IgD-negative memory B cell (primary cell): ENCODE measurements around the gene MRPL34. TPM values are rescaled to one million over a fixed set of nuclear protein-coding genes. Genes with fewer than 3 reads are reported as not detected.

ENCODE experiments used
- H3K27ac Mint-ChIP-seq, 3 donors: one replicate each; pipeline ENCODE4 v1.8.0; 2020 to 2022; ENCODE audit warnings: mild to moderate bottlenecking in 3 of 3, mixed read lengths in 3 of 3, moderate library complexity in 1 of 3
- H3K27me3 Mint-ChIP-seq: one replicate; pipeline ENCODE4 v1.8.0; 2021; ENCODE audit warnings: mixed read lengths
- H3K36me3 Mint-ChIP-seq: one replicate; pipeline ENCODE4 v1.8.0; 2020; ENCODE audit warnings: mild to moderate bottlenecking, mixed read lengths
- H3K4me1 Mint-ChIP-seq, 3 donors: one replicate each; pipeline ENCODE4 v1.8.0; 2020 to 2022; ENCODE audit warnings: mixed read lengths in 3 of 3, mild to moderate bottlenecking in 1 of 3
- H3K4me3 Mint-ChIP-seq, 4 donors: one replicate each; pipeline ENCODE4 v1.8.0; 2020 to 2022; ENCODE audit warnings: mild to moderate bottlenecking in 4 of 4, mixed read lengths in 4 of 4, moderate library complexity in 3 of 4
- H3K9me3 Mint-ChIP-seq, 3 donors: one replicate each; pipeline ENCODE4 v1.8.0; 2020 to 2021; ENCODE audit warnings: mixed read lengths in 3 of 3, mild to moderate bottlenecking in 1 of 3
- polyA plus RNA-seq: library from polyadenylated mRNA; unstranded; fragments of 300-500 nt; fragmentation: Illumina TruSeq; gene quantifications from one replicate; pipeline ENCODE4 v1.2.3, GENCODE V29; 2021

Gene MRPL34
- polyA plus RNA-seq, 1 donor from 2014 or later: 218 TPM

DNA sequence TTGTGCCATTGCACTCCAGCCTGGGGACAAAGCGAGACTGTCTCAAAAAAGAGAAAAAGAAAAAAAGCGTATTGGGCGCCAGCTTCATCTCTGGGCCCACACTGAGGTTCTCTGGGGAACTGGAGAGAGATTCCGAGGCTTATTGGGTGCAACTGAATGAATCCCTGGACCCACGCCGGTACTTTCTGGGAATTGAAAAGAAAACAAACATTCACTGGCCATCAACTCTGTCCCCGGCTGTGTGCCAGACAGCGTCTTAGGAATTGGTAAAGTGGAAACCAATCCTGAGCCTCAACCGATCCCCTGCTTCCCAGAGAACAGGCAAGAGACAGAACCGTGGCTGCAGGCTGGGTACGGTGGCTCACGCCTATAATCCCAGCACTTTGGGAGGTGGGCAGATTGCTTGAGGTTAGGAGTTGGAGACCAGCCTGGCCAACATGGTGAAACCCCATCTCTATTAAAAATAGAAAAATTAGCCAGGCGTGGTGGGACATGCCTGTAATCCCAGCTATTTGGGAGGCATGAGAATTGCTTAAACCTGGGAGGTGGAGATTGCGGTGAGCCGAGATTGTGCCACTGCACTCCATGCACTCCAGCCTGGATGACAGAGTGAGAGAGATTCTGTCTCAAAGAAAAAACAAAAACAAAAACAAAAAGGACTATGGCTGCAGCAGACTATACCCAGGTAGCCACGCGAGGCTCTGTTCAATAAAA is 20.4 kb downstream of the MRPL34 start:
- H3K4me3 Mint-ChIP-seq: peak overlapping the region in 1 of 4 donors; percentile 53
- H3K27ac Mint-ChIP-seq: peak overlapping the region in 1 of 3 donors; percentile 35
- H3K9me3 Mint-ChIP-seq: no peaks in the 10 kb centered on the region

DNA sequence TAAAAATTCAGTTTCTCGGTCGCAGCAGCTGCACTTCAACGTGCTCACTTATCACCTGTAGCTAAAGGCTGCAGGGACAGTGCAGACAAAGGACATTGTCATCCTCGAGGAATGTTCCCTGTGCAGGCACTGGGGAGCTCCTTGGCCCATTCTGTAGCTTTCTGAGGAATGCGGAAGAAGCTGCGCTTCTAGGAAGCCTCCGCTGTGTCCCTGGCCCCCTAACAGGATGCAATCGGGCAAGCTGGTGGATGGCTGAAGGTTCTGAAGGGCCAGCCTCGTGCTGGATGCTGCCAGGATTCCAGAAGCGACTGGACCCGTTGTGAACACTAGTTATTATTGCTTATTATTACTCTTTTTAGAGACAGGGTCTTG is 20.9 kb downstream of the MRPL34 start:
- H3K4me1 Mint-ChIP-seq: peaks cover 0 to 4% (median 0%) of the 10 kb centered on the region in 3 donors
- H3K27ac Mint-ChIP-seq: peak overlapping the region in 1 of 3 donors; percentile 35
- H3K4me3 Mint-ChIP-seq: peak overlapping the region in 1 of 4 donors; percentile 48
- peaks cover 12% of the 10 kb centered on the region for H3K27me3 Mint-ChIP-seq
- H3K9me3 Mint-ChIP-seq: no peaks in the 10 kb centered on the region
- peaks cover 4% of the 10 kb centered on the region for H3K36me3 Mint-ChIP-seq

More for the DNA sequence above, 20.4 kb downstream of the MRPL34 start:
- Mint-ChIP-seq H3K27me3 (peaks cover 11% of the 10 kb centered on the region), H3K36me3 (peaks cover 4% of the 10 kb centered on the region), H3K4me1 (peaks cover 0 to 4% (median 0%) of the 10 kb centered on the region in 3 donors)

DNA sequence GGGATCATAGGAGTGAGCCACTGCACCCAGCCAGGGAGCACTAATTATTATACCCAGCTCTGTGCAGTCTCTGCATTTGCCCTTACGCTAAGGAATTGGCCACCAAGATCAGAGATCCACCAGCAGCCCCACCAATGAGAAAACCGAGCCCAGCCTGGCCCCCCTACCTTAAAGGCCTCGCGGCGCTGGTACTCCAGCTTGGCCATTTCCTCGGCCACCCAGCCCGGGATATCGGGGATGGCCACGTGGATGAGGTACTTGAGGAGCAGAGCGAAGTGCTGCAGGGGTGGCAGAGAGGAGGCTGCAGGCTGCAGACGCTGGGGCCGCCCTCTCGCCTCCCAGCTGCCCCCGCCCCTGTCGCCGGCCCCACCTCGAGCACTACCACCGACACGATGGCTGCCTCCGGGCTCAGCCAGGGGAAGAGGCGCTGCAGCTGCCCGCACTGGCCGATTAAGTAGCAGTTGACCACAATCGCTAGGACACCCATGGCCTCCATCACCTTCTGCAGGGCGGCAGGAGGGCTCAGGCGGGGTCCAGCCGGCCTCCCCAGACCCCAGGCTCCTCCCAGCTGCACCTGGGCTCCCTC is 21.5 kb downstream of the MRPL34 start:
- H3K36me3 Mint-ChIP-seq: peaks cover 4% of the 10 kb centered on the region
- H3K4me3 Mint-ChIP-seq: peak overlapping the region in 2 of 4 donors; percentile 22 to 48
- H3K4me1 Mint-ChIP-seq: peaks cover 0 to 4% (median 0%) of the 10 kb centered on the region in 3 donors
- H3K27me3 Mint-ChIP-seq: peaks cover 12% of the 10 kb centered on the region
- no peaks in the 10 kb centered on the region for H3K9me3 Mint-ChIP-seq
- H3K27ac Mint-ChIP-seq: peak overlapping the region in 1 of 3 donors; percentile 35

DNA sequence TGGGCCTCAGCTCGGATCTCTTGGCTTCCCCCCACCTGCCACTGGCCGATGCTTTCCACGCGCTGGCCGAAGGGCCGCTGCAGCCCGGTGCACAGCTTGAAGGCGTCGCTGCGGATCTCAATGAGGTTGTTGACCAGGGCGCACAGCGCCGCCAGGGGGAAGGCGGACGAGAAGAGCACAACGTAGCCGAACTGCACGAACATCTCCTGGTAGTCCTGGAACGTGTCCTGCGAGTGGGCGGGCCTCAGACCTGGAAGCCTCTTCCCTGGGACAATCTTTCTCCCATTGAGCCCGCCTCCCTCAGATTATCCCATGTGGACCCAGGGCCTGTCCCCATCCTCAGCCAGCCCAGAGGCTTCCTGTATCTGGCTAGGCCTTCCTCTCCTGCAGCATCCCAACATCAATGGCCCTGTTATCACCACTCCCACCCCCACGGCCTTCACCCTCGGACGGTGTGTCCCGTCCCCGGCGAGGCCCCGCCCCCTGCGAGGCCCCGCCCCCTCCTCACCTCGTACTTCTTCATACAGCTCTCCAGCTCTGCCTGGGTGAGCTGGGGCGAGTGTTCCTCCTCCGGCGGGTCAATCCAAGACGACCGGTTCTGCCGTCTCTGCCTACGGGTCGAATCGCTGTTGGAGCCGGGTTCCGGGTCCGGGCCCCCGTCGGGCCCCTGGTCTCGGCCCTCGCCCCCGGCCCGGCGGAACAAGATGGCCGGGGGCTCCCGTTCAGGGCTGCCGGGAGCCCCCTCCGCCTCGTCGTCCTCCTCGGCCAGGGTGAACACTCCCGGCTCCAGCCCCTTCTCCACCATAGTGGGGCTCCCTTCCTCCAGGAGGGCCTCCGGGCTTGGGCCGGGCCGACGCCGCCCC is 22.2 kb downstream of the MRPL34 start:
- Mint-ChIP-seq H3K9me3 (no peaks in the 10 kb centered on the region), H3K36me3 (no peaks in the 10 kb centered on the region), H3K4me1 (peaks cover 0 to 4% (median 0%) of the 10 kb centered on the region in 3 donors), H3K4me3 (peak overlapping the region; percentile 72 to 85 (median 78)), H3K27ac (no peak overlapping the region), H3K27me3 (peaks cover 15% of the 10 kb centered on the region)

DNA sequence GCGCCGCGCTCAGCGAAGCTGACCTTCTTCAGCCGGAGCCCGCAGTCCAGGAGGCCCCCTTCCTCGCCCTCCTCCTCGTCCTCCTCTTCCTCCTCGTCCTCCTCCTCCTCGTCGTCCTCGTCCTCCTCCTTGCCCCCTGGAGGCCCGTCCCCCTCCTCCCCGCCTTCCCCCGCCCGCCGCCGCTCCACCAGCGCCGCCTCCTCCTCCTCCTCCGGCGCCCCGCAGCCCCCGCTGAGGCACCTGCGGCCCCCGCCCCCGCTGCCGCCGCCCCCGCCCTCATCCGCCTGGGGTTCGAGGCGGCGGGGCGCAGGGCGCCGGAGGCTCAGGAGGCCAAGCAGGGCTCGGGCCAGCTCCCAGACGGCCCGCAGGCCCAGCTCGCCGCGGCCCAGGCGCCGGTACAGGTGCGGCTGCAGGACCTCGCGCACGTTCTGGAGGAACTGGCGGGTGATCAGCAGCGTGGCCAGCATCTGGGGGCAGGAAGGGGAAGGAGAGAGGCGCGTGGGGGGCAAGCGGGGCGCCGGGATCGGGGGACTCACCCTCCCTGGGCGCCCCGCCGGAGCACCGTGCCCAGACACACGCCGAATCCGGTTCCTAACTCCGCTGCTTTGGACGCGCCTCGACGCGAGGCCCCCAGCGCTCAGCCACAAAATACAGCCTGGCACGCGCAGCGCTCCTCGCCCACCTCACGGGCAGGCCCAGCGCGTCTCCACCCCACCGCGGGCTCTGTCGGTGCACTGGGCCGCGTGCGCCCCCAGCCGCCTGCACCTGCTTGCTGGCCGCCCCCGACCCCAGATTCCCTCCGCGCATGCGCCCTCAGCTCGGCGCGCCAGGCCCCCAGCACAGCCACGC is 23.1 kb downstream of the MRPL34 start:
- no peaks in the 10 kb centered on the region for H3K36me3 Mint-ChIP-seq

DNA sequence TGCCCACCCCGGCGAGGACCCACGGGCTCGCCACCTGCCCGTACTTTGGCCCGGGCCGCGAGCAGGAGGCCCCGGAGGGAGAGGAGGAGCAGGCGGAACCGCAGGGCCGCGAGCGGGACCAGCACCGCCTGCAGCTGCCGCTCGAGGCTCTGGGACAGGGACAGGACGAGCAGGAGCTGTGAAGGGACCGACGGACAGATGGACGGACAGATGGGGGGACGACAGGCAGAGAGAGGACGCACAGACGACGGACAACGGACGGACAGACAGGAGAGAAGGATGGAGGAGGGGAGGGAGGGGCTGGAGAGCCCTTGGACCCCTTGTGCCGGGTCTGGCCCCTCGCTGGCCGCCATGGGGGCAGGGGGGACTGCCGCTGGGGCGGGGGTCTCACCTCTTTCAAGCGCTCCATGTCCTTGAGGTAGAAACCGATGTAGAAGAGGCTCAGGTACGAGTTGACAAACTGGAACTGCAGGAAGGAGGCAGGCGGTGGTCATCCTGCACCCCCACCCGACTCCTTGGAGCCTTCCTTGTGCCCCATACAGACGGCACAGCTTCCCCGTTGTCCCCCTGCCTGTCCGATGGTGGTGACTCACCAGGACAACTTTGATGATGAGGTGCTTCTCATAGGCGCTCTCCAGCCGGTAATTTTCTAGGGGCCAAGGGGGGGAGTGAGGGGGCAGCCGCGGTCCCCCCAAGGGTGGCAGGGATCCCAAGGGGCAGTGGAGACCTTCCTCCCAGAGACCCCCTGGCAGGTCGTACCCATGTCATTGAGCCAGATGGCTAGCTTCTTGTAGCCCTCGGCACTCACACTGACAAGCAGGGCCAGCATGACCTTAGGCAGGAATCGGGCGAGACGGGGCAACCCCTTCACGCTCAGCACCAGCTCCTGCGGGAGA is 23.9 kb downstream of the MRPL34 start:
- Mint-ChIP-seq H3K27me3 (peaks cover 19% of the 10 kb centered on the region), H3K36me3 (no peaks in the 10 kb centered on the region), H3K4me3 (peak overlapping the region in 3 of 4 donors; percentile 52 to 88 (median 65)), H3K4me1 (peaks cover under 1 to 8% (median 5%) of the 10 kb centered on the region in 3 donors), H3K9me3 (no peaks in the 10 kb centered on the region), H3K27ac (no peak overlapping the region)

More for the DNA sequence above, 23.1 kb downstream of the MRPL34 start:
- no peak overlapping the region for H3K27ac Mint-ChIP-seq
- peaks cover 0 to 5% (median 2%) of the 10 kb centered on the region in 3 donors for H3K4me1 Mint-ChIP-seq
- peaks cover 16% of the 10 kb centered on the region for H3K27me3 Mint-ChIP-seq
- H3K4me3 Mint-ChIP-seq: peak overlapping the region; percentile 51 to 83 (median 72)
- H3K9me3 Mint-ChIP-seq: no peaks in the 10 kb centered on the region

DNA sequence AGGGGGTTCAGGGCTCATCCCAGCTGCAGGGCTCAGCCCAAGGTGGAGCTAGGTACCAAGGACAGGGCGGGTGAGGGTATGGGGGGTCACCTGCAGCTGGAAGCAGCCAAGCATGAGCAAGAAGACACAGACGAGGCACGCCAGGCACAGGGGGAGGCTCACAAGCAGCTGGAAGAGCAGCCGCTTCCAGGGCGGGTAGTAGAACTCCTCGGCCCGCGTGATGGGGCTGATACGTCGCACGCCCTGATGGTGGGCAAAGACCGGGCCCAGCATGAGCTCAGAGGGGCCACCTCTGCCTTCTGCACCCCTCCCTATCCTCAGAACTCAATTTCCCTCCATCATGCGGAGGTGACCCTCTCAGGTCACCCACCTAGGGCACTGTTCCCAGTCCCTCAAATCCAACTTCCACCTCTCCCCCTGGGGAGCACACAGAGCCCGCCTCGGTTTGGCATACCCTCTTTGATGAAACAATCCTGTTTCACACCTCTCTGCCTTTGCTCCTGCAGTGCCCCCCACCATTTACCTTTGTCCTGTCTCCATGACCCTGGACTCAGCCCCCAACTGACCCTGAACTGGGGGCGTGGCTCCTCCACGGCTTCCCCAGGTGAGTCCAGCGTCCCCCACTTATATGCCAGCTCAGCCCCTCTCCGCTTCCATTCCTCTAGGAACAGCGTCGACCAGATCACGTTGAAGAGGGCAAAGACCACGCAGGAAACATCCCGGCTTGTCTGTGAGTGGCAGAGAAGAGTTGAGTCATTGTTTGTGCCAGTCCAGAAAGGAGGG is 24.8 kb downstream of the MRPL34 start:
- Mint-ChIP-seq H3K36me3 (no peaks in the 10 kb centered on the region), H3K27me3 (peaks cover 20% of the 10 kb centered on the region), H3K9me3 (no peaks in the 10 kb centered on the region), H3K27ac (peak overlapping the region in 1 of 3 donors; percentile 48), H3K4me1 (peaks cover 7 to 13% (median 10%) of the 10 kb centered on the region in 3 donors), H3K4me3 (peak overlapping the region in 3 of 4 donors; percentile 22 to 88 (median 65))

DNA sequence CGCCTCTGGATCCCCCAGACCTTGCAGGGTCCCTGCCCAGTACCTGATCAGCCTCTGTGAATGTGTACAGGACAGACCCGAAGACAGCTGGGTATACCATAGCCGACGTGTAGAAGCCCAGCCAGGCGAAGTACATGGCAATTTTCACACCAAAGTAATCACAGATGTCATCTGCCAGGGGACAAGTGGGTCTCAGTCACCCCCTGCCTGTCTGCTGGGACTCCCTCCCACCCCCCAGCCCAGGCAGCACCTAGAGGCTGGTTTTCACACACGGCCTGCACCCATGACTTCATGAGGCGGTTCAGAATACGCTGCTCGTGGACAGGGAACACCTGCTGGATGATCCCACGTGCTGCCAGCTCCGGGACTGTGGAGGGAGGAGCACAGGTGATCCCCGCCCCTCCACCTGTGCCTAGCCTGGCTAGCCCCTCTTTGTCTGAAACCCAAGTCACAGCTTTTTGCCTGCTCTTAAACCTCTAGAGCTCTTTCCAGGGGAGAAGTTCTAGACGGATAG is 25.4 kb downstream of the MRPL34 start:
- H3K36me3 Mint-ChIP-seq: no peaks in the 10 kb centered on the region
- peaks cover 20% of the 10 kb centered on the region for H3K27me3 Mint-ChIP-seq
- peak overlapping the region in 1 of 3 donors; percentile 48 for H3K27ac Mint-ChIP-seq
- H3K9me3 Mint-ChIP-seq: no peaks in the 10 kb centered on the region
- peaks cover 7 to 15% (median 10%) of the 10 kb centered on the region in 3 donors for H3K4me1 Mint-ChIP-seq
- H3K4me3 Mint-ChIP-seq: peak overlapping the region in 3 of 4 donors; percentile 22 to 65 (median 47)

DNA sequence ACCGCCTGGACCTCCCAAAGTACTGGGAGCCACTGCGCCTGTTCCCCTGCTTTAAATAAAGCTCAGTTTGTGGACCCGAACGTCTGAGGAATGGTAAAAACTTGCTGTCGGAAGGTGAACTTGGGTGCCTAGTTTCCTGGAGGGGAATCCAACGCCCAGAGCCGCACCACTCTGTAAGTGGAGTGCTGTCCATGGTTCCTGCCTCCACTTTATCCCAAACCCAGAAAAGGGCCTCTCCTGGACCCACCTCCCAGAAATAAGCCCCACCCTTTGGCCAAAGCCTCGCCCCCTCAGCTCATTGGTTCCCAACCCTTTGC is 26.6 kb downstream of the MRPL34 start:
- H3K27me3 Mint-ChIP-seq: peaks cover 20% of the 10 kb centered on the region

DNA sequence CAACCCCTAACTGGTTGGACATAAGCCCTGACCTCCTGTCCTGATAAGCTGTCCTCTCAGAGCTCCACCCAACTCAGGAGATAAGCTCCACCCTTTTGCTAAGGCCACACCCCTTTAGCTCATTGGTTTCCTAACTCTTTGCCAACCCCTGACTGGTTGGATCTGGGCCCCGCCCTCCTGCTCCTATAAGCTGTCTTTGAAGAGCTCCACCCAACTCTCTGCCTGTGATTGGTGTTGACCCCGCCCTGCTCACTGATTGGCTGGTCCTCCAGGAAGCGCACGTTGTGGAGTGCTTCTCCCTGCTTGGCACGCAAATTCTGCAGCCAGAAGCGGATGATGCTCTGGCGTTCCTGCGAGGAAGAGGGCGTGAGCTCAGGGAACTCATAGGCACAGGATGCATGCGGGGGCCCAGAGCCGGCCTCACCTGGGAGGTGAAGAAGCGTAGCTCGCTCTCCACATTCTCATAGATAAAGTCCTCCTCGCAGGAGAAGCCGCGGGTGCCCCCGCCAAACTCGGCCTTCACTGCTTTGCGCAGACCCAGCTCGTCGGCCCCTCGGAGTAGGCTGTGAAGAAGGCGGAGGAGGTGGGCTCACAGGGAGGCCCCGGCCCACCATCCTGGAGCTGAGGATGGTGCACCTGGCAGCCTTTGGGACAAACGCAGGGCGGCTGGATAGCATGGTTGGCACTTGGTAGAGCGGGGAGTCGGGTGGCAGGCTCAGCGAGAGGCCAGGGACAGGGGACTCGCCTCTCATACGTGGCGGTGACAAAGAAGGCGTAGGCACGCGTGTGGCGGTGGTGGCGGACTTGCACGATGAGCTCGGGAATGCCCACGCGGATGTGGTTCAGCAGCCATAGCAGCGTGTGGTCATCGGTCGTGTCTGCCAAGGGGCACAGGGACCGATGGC is 27.3 kb downstream of the MRPL34 start:
- H3K27ac Mint-ChIP-seq: peak overlapping the region in 1 of 3 donors; percentile 13
- H3K27me3 Mint-ChIP-seq: peaks cover 20% of the 10 kb centered on the region
- H3K9me3 Mint-ChIP-seq: no peaks in the 10 kb centered on the region
- peaks cover 12 to 18% (median 13%) of the 10 kb centered on the region in 3 donors for H3K4me1 Mint-ChIP-seq
- peak overlapping the region in 3 of 4 donors; percentile 16 to 41 (median 22) for H3K4me3 Mint-ChIP-seq
- H3K36me3 Mint-ChIP-seq: no peaks in the 10 kb centered on the region

More for the DNA sequence above, 26.6 kb downstream of the MRPL34 start:
- H3K36me3 Mint-ChIP-seq: no peaks in the 10 kb centered on the region
- no peaks in the 10 kb centered on the region for H3K9me3 Mint-ChIP-seq
- H3K27ac Mint-ChIP-seq: peak overlapping the region in 2 of 3 donors; percentile 13 to 43
- peak overlapping the region in 1 of 4 donors; percentile 41 for H3K4me3 Mint-ChIP-seq
- peaks cover 11 to 18% (median 13%) of the 10 kb centered on the region in 3 donors for H3K4me1 Mint-ChIP-seq

DNA sequence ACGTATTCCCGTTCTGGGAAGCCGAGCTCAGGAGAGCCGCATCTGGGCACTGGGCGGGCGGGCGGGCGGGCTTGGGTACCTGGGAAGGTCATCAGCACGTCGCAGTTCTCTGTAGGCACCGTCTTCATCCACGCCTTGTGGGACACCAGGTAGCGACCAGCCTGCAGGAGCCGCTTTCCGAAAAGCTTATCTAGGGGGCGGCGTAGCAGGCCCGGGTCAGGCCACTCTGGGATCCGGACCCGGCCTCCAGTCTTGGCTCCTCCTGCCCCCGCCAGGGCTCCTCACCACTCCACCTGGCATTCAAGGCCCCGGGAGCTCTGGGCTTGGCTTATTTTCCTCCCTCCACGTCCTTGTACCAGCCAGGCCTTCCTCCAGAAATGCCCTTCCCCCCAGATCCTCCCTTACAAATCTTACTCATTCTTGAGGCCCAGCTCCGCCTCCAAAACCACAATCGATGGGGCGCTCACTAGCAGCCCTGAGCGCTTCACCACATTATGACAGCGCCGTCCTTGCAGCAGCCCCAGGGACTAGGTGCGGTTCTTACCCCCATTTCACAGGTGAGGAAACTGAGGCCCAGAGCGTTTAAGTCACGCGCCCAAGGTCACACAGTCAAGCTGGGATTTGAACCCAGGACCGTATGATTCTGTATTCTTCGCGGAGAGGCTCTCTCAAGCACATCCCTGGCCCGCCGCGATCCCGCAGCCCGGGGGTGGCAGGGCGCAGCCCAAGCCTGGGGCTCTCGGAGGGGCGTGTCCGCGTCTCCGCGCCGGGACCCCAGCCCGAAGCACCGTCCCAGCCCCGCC is 28.1 kb downstream of the MRPL34 start:
- Mint-ChIP-seq H3K4me1 (peaks cover 12 to 18% (median 16%) of the 10 kb centered on the region in 3 donors), H3K27me3 (peaks cover 20% of the 10 kb centered on the region), H3K36me3 (no peaks in the 10 kb centered on the region), H3K9me3 (no peaks in the 10 kb centered on the region), H3K27ac (peak overlapping the region in 2 of 3 donors; percentile 68 to 88), H3K4me3 (peak overlapping the region; percentile 70 to 95 (median 80))
